MM.1S (cell line): ENCODE results near the gene AP3B1.

Source experiments
- EZH2phosphoT487 ChIP-seq: fragments of 300-600 bp; sonication (generic); IDR thresholded peaks from 2 replicates; pipeline ENCODE4 v1.6.1; 2018; ENCODE audit warnings: antibody characterized with exemption, low read length
- TF ChIP-seq, protein P1 (sequence below): fragments of 300-600 bp; sonication (generic); IDR thresholded peaks from 2 replicates; pipeline ENCODE4 v1.5.1; 2016; ENCODE audit warnings: antibody characterized with exemption, low read length, mixed read lengths

DNA sequence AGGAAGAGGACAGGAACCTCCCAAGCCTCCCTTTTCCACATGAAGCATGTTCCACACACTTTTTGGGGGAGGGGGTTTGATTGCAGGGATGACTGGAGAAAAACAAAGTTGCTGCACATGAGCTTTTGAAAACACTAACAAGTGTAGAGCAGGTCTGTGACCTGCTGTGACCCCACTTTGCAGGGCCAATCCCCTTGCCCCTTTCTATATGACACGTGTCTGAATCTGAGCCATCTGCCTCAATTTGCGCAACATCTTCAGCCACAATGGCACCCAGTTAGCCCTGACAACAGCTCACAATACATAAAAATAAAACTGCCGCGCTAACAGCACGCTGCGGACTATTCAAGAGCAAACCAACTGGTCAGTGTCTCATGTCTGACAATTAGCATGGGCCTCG is 290.6 kb downstream of the AP3B1 start:
- TF ChIP-seq, protein P1, sequence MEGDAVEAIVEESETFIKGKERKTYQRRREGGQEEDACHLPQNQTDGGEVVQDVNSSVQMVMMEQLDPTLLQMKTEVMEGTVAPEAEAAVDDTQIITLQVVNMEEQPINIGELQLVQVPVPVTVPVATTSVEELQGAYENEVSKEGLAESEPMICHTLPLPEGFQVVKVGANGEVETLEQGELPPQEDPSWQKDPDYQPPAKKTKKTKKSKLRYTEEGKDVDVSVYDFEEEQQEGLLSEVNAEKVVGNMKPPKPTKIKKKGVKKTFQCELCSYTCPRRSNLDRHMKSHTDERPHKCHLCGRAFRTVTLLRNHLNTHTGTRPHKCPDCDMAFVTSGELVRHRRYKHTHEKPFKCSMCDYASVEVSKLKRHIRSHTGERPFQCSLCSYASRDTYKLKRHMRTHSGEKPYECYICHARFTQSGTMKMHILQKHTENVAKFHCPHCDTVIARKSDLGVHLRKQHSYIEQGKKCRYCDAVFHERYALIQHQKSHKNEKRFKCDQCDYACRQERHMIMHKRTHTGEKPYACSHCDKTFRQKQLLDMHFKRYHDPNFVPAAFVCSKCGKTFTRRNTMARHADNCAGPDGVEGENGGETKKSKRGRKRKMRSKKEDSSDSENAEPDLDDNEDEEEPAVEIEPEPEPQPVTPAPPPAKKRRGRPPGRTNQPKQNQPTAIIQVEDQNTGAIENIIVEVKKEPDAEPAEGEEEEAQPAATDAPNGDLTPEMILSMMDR = no peak
- no peak for TF ChIP-seq EZH2phosphoT487
